ENCODE results near the gene CAMK1D. TPM values are rescaled to one million over a fixed set of nuclear protein-coding genes. Genes with fewer than 3 reads are reported as not detected.

CAMK1D gene
- total and polyA plus RNA-seq, 10 of the 15 experiments (the other 5 are each of a cell fraction or from before 2014, with no cell fraction given), result 2.1 to 35.5 (median 14.7) TPM

GRCh38 chr10:12414278-12414989 lies 65.1 kb downstream of the CAMK1D start:
- H3K27me3 ChIP-seq (replicated peaks in 1 of 2; ENCODE audit: control insufficient read depth in 2 of 2, insufficient read depth in 2 of 2, low read length in 1 of 2), result no peaks in the 10 kb centered on the region
- no peak for FAIRE-seq
- H3K9ac ChIP-seq (ENCODE audit: control insufficient read depth, insufficient read depth, low read length), result no peak overlapping the region
- 82% methylated on average over 9 of the region's 9 CpGs for WGBS (ENCODE audit: insufficient coverage, insufficient replicate concordance, low lambda C conversion rate, missing lambda C conversion rate)
- no peak for DNase-seq (ENCODE audit: low read depth, low spot score)
- ChIA-PET RAD21 (ENCODE audit: unreplicated experiment) (no interaction called here), POLR2A (interaction anchor here (0.6 to 1.4 kb wide), 2 partner anchors 10 to 35 kb away, joined by 3 read pairs; no protein-coding TSS in a partner anchor), SMC1A (ENCODE audit: uncharacterized antibody, unreplicated experiment) (interaction anchor here (0.7 to 0.9 kb wide), 3 partner anchors 18 to 639 kb away, joined by 3 read pairs; no protein-coding TSS in a partner anchor), CTCF (no interaction called here)
- no peak overlapping the region for H2AFZ ChIP-seq (ENCODE audit: control insufficient read depth, low read depth, low read length)
- no peaks in the 10 kb centered on the region for H3K9me3 ChIP-seq (replicated peaks; ENCODE audit: control insufficient read depth, insufficient read depth, low read length)
- in situ Hi-C loops (cut with MboI), result no loop called here
- H4K20me1 ChIP-seq (ENCODE audit: control insufficient read depth, insufficient read depth), result no peaks in the 10 kb centered on the region
- H3K27ac ChIP-seq (ENCODE audit: control insufficient read depth, insufficient read depth), result no peak overlapping the region
- H3K4me2 ChIP-seq (ENCODE audit: control insufficient read depth, insufficient read depth), result no peak overlapping the region
- BruUV-seq (replicated peaks), result no TSS peak
- peaks cover 2% of the 10 kb centered on the region; the same call in 1 of the 2 replicates for H3K79me2 ChIP-seq (ENCODE audit: control insufficient read depth, insufficient read depth, low read length)
- H3K4me3 ChIP-seq, result no peak overlapping the region
- 0 out of 4 replicates have a peak, but pooled peaks cover 0 to under 1% of the 10 kb centered on the region in 2 experiments for H3K36me3 ChIP-seq (ENCODE audit: control insufficient read depth in 2 of 2, insufficient read depth in 2 of 2, low read length in 1 of 2)
- no peak for ATAC-seq
- peaks cover 5% of the 10 kb centered on the region; the same call in 1 of the 2 replicates for H3K4me1 ChIP-seq (ENCODE audit: control insufficient read depth, insufficient read depth, low read length)
- intact Hi-C loops (cut with micrococcal nuclease; ENCODE audit: unreplicated experiment), result no loop called here
- TF ChIP-seq IKZF2 (IDR thresholded peaks at IDR 0.05), result no peak
- TF ChIP-seq, protein P1, sequence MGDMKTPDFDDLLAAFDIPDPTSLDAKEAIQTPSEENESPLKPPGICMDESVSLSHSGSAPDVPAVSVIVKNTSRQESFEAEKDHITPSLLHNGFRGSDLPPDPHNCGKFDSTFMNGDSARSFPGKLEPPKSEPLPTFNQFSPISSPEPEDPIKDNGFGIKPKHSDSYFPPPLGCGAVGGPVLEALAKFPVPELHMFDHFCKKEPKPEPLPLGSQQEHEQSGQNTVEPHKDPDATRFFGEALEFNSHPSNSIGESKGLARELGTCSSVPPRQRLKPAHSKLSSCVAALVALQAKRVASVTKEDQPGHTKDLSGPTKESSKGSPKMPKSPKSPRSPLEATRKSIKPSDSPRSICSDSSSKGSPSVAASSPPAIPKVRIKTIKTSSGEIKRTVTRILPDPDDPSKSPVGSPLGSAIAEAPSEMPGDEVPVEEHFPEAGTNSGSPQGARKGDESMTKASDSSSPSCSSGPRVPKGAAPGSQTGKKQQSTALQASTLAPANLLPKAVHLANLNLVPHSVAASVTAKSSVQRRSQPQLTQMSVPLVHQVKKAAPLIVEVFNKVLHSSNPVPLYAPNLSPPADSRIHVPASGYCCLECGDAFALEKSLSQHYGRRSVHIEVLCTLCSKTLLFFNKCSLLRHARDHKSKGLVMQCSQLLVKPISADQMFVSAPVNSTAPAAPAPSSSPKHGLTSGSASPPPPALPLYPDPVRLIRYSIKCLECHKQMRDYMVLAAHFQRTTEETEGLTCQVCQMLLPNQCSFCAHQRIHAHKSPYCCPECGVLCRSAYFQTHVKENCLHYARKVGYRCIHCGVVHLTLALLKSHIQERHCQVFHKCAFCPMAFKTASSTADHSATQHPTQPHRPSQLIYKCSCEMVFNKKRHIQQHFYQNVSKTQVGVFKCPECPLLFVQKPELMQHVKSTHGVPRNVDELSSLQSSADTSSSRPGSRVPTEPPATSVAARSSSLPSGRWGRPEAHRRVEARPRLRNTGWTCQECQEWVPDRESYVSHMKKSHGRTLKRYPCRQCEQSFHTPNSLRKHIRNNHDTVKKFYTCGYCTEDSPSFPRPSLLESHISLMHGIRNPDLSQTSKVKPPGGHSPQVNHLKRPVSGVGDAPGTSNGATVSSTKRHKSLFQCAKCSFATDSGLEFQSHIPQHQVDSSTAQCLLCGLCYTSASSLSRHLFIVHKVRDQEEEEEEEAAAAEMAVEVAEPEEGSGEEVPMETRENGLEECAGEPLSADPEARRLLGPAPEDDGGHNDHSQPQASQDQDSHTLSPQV (IDR thresholded peaks at IDR 0.05), result no peak
- TF ChIP-seq, protein P2, sequence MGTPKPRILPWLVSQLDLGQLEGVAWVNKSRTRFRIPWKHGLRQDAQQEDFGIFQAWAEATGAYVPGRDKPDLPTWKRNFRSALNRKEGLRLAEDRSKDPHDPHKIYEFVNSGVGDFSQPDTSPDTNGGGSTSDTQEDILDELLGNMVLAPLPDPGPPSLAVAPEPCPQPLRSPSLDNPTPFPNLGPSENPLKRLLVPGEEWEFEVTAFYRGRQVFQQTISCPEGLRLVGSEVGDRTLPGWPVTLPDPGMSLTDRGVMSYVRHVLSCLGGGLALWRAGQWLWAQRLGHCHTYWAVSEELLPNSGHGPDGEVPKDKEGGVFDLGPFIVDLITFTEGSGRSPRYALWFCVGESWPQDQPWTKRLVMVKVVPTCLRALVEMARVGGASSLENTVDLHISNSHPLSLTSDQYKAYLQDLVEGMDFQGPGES (IDR thresholded peaks at IDR 0.05), result no peak
- no peak for TF ChIP-seq TARDBP (IDR thresholded peaks at IDR 0.05; ENCODE audit: borderline replicate concordance)
- no peak for TF ChIP-seq EGR1 (IDR thresholded peaks at IDR 0.05; ENCODE audit: borderline replicate concordance in 1 of 2, low read depth in 2 of 2, low read length in 2 of 2)
- no peak for TF ChIP-seq SREBF1 (IDR thresholded peaks at IDR 0.05; ENCODE audit: low read length)
- no peak for TF ChIP-seq MLLT1 (IDR thresholded peaks at IDR 0.05)
- no peak for TF ChIP-seq RCOR1 (conservative IDR thresholded peaks at IDR 0.05; ENCODE audit: low read depth, low read length)
- TF ChIP-seq, protein P3, sequence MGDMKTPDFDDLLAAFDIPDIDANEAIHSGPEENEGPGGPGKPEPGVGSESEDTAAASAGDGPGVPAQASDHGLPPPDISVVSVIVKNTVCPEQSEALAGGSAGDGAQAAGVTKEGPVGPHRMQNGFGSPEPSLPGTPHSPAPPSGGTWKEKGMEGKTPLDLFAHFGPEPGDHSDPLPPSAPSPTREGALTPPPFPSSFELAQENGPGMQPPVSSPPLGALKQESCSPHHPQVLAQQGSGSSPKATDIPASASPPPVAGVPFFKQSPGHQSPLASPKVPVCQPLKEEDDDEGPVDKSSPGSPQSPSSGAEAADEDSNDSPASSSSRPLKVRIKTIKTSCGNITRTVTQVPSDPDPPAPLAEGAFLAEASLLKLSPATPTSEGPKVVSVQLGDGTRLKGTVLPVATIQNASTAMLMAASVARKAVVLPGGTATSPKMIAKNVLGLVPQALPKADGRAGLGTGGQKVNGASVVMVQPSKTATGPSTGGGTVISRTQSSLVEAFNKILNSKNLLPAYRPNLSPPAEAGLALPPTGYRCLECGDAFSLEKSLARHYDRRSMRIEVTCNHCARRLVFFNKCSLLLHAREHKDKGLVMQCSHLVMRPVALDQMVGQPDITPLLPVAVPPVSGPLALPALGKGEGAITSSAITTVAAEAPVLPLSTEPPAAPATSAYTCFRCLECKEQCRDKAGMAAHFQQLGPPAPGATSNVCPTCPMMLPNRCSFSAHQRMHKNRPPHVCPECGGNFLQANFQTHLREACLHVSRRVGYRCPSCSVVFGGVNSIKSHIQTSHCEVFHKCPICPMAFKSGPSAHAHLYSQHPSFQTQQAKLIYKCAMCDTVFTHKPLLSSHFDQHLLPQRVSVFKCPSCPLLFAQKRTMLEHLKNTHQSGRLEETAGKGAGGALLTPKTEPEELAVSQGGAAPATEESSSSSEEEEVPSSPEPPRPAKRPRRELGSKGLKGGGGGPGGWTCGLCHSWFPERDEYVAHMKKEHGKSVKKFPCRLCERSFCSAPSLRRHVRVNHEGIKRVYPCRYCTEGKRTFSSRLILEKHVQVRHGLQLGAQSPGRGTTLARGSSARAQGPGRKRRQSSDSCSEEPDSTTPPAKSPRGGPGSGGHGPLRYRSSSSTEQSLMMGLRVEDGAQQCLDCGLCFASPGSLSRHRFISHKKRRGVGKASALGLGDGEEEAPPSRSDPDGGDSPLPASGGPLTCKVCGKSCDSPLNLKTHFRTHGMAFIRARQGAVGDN (IDR thresholded peaks at IDR 0.05), result no peak
- no peak for TF ChIP-seq ZSCAN29 (IDR thresholded peaks at IDR 0.05)

All from GM12878 (cell line).